Right lobe of liver (tissue), 6 donors: Measurements from ENCODE around the gene LMNTD1. TPM values are rescaled to one million over a fixed set of nuclear protein-coding genes. Genes with fewer than 3 reads are reported as not detected.

Experiments
- ATAC-seq, 4 donors: fragments of 200-7000 bp; cut with Tn5 transposase; one replicate each; pipeline ENCODE4 v1.9.1; 2020; ENCODE audit warnings: mild to moderate bottlenecking in 4 of 4, moderate library complexity in 4 of 4
- DNase-seq, 3 donors: peaks; one replicate each; pipeline ENCODE4 v3.0.0-alpha.2; 2020
- H3K27ac ChIP-seq, 3 donors: fragments of 200-600 bp; one replicate each; pipeline ENCODE4 v1.8.0; 2022
- H3K27me3 ChIP-seq, 2 donors: fragments of 200-600 bp; one replicate each; pipeline ENCODE4 v1.8.0; 2022
- H3K36me3 ChIP-seq, 4 donors: fragments of 200-600 bp; sonication (generic) in 1 of 4; one replicate each; pipeline versions ENCODE4 v1.5.1 to v1.8.0; 2017 to 2022; ENCODE audit warnings: control low read depth in 1 of 4
- H3K4me1 ChIP-seq, 4 donors: fragments of 200-600 bp; sonication (generic) in 1 of 4; one replicate each; pipeline versions ENCODE4 v1.5.1 to v1.8.0; 2017 to 2022; ENCODE audit warnings: control low read depth in 1 of 4
- H3K4me3 ChIP-seq, 3 donors: fragments of 200-600 bp; one replicate each; pipeline ENCODE4 v1.8.0; 2022
- H3K9me3 ChIP-seq, 4 donors: fragments of 200-600 bp; sonication (generic) in 1 of 4; one replicate each; pipeline versions ENCODE4 v1.5.1 to v1.8.0; 2017 to 2022; ENCODE audit warnings: control low read depth in 1 of 4
- POLR2A ChIP-seq: fragments of 450-650 bp; IDR thresholded peaks from one replicate; pipeline ENCODE4 v1.6.1; 2017; ENCODE audit warnings: antibody characterized with exemption, mild to moderate bottlenecking
- WGBS: methylation state at CpG from one replicate; pipeline ENCODE4 v1.1.6; 2018; ENCODE audit warnings: low coverage, low lambda C conversion rate; ENCODE audit not compliant: insufficient coverage; ENCODE audit errors: missing lambda C conversion rate; 5-methylcytosine and 5-hydroxymethylcytosine counted together
- intact Hi-C, 2 donors: fragments of 100-400 bp; cut with DNase I; formaldehyde crosslinking; loops; one replicate each; pipeline versions ENCODE4 v1.11.2 to v1.14.1; 2022
- total RNA-seq, 6 experiments: library from RNA; depleted of rRNA in 2 of 6; stranded (reverse); fragments of >200 nt in 2 of 6; fragmentation: NEBNext Ultra II Directional in 3 of 6; extraction: Animal tissue kit (Norgen Biotek cat#: 25700) in 3 of 6; gene quantifications; one replicate each; pipeline versions ENCODE4 v1.1.0 to v1.2.4, GENCODE V29; 2016 to 2023
- TF ChIP-seq, protein P1 (sequence below), 4 donors: fragments of 200-600 bp in 3 of 4; fragments of 450-650 bp in 1 of 4; IDR thresholded peaks; one replicate each; pipeline versions ENCODE4 v1.5.1 to v1.8.0; 2016 to 2022; ENCODE audit warnings: antibody characterized with exemption in 4 of 4, mild to moderate bottlenecking in 2 of 4
- donor health status: DM: no; HTN: yes; CAD: no.
- donor health status: DM: no; HTN: no; CAD: no.
- donor health status: DM: no; HTN: no; CAD: no.
- donor health status: DM: no; HTN: yes; CAD: no.
- donor health status: DM: no; HTN: yes; CAD: no.

LMNTD1 gene
- total RNA-seq, 6 experiments from 2014 or later = not detected

- no peak for TF ChIP-seq POLR2A
- TF ChIP-seq, protein P1, sequence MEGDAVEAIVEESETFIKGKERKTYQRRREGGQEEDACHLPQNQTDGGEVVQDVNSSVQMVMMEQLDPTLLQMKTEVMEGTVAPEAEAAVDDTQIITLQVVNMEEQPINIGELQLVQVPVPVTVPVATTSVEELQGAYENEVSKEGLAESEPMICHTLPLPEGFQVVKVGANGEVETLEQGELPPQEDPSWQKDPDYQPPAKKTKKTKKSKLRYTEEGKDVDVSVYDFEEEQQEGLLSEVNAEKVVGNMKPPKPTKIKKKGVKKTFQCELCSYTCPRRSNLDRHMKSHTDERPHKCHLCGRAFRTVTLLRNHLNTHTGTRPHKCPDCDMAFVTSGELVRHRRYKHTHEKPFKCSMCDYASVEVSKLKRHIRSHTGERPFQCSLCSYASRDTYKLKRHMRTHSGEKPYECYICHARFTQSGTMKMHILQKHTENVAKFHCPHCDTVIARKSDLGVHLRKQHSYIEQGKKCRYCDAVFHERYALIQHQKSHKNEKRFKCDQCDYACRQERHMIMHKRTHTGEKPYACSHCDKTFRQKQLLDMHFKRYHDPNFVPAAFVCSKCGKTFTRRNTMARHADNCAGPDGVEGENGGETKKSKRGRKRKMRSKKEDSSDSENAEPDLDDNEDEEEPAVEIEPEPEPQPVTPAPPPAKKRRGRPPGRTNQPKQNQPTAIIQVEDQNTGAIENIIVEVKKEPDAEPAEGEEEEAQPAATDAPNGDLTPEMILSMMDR (IDR thresholded peaks at IDR 0.05) = no peak
- DNase-seq (no peak), ATAC-seq (no peak)
- H3K27ac ChIP-seq = no peak overlapping the region
- no peaks in the 10 kb centered on the region for H3K27me3 ChIP-seq
- no peaks in the 10 kb centered on the region for H3K9me3 ChIP-seq
- no peaks in the 10 kb centered on the region for H3K36me3 ChIP-seq
- H3K4me1 ChIP-seq = no peaks in the 10 kb centered on the region
- WGBS = 55% methylated on average over 3 of the region's 3 CpGs
- no peak overlapping the region for H3K4me3 ChIP-seq
- intact Hi-C loops = no loop called here
These were observed 106.0 kb downstream of the LMNTD1 start for GRCh38 chr12:25447046-25447445.

DNA sequence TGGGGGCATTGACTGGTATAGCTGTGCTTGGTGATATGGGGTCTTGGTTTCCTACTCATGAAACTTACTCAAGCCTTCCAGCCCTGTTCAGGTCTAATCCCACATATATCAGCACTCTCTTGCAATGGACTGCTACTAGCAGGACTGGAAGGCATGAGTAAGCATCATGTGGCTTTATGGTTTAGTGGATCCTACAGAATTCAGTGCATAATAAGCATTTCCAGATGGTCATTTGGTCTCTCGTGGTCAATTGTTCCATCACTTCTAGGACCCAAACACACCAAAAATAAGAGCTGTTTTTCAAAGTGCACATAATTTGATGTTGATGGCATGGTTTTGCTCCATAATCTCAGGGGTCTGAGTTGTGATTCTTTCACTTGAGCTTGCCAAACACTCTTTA is 114.4 kb downstream of the LMNTD1 start:
- intact Hi-C loops = no loop called here

DNA sequence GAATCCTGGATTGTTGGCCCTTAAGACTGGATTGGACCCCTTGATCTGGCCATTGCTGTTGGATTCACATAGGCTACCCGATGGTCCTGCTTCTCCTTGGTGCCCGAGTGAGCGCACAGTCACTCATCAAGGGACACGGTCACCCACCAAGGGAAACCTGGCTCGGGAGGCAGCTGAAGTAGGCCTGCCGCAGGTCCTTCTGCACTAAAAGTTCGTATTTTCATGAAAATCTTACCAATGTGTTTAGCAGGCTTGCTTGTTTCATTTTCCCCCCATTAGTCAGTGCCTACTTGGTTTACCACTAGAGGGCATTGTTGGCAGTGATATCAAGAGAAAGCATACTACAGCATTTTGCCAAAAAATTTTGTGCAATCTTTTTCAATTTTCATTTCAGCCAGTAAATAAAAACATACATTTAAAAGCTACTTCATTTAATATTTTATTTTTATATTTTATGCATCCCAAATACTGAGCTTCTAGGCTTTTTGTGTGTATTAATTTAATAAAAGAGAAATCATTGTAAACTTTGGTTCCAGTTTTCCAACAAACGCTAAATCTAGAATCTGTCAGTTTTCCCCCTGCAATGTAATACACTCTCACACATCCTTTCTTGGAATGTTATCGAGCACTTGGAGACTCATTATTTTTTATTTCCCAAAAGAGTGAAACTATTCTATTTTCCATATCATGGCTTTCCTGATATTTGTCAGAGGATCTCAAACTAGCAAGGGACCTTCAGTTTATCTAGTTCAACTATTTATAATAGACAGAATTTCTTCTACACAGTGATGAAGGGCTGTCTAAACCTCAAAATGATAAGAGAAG is 116.7 kb downstream of the LMNTD1 start:
- no peak for DNase-seq
- TF ChIP-seq, protein P1 (IDR thresholded peaks at IDR 0.05) = peak; percentile 79 to 92 (median 86)
- no peak for TF ChIP-seq POLR2A
- H3K4me3 ChIP-seq = peak overlapping the region; percentile 32 to 39 (median 33)
- peak; percentile 85 to 94 (median 90) for ATAC-seq
- no peaks in the 10 kb centered on the region for H3K9me3 ChIP-seq
- intact Hi-C loops = no loop called here
- no peak overlapping the region for H3K27ac ChIP-seq
- WGBS = 23% methylated on average over 8 of the region's 9 CpGs
- no peaks in the 10 kb centered on the region for H3K27me3 ChIP-seq
- no peaks in the 10 kb centered on the region for H3K36me3 ChIP-seq
- no peaks in the 10 kb centered on the region for H3K4me1 ChIP-seq

More for the DNA sequence above, 114.4 kb downstream of the LMNTD1 start:
- ATAC-seq (no peak), DNase-seq (no peak)
- H3K36me3 ChIP-seq = no peaks in the 10 kb centered on the region
- no peak overlapping the region for H3K4me3 ChIP-seq
- no peak for TF ChIP-seq POLR2A
- TF ChIP-seq, protein P1 (IDR thresholded peaks at IDR 0.05) = no peak
- no peaks in the 10 kb centered on the region for H3K9me3 ChIP-seq
- H3K4me1 ChIP-seq = no peaks in the 10 kb centered on the region
- WGBS = 88% methylated on average over 1 of the region's 1 CpG
- H3K27ac ChIP-seq = no peak overlapping the region
- no peaks in the 10 kb centered on the region for H3K27me3 ChIP-seq

- intact Hi-C loops = no loop called here
- Histone ChIP-seq H3K9me3 (no peaks in the 10 kb centered on the region), H3K36me3 (no peaks in the 10 kb centered on the region), H3K27ac (no peak overlapping the region), H3K27me3 (no peaks in the 10 kb centered on the region), H3K4me3 (no peak overlapping the region), H3K4me1 (no peaks in the 10 kb centered on the region)
- WGBS = 63% methylated on average over 3 of the region's 3 CpGs
- DNase-seq = no peak
- TF ChIP-seq, protein P1 (IDR thresholded peaks at IDR 0.05) = no peak
- TF ChIP-seq POLR2A = no peak
- no peak for ATAC-seq
These were observed 117.7 kb downstream of the LMNTD1 start for GRCh38 chr12:25435431-25435830.
